Right cardiac atrium (tissue), 5 donors: ENCODE results near the gene SELENOF. TPM values are rescaled to one million over a fixed set of nuclear protein-coding genes. Genes with fewer than 3 reads are reported as not detected.
"Not testable (repeated sequence)": the region's sequence is repeated elsewhere in the genome, so short reads cannot be mapped to it uniquely, and the experiment has no call there.

Experiments used
- ATAC-seq, 2 donors: fragments of 200-7000 bp; cut with Tn5 transposase; one replicate each; pipeline versions ENCODE4 v1.8.0 to v1.9.1; 2020; ENCODE audit warnings: moderate library complexity in 2 of 2, mild to moderate bottlenecking in 1 of 2
- DNase-seq, 3 donors: peaks; one replicate each; pipeline ENCODE4 v3.0.0-alpha.2; 2020
- H3K27ac ChIP-seq: one replicate; pipeline ENCODE4 v1.5.1; 2013; ENCODE audit warnings: mild to moderate bottlenecking, low read length, control low read depth, moderate library complexity
- H3K27me3 ChIP-seq: one replicate; pipeline ENCODE4 v1.6.1; 2013; ENCODE audit not compliant: control insufficient read depth, insufficient read depth
- H3K4me1 ChIP-seq: one replicate; pipeline ENCODE4 v1.6.1; 2013; ENCODE audit warnings: low read length; ENCODE audit not compliant: control insufficient read depth, insufficient read depth
- H3K4me3 ChIP-seq: one replicate; pipeline ENCODE4 v1.5.1; 2013; ENCODE audit warnings: low read length, control low read depth
- H3K9me3 ChIP-seq: one replicate; pipeline ENCODE4 v1.6.1; 2013; ENCODE audit warnings: low read length; ENCODE audit not compliant: control insufficient read depth
- WGBS: extraction: QIAGEN DNeasy Blood & Tissue Kit; methylation state at CpG from one replicate; pipeline ENCODE4 v1.1.7; 2013; 5-methylcytosine and 5-hydroxymethylcytosine counted together
- intact Hi-C, 4 donors: fragments of 100-400 bp; cut with DNase I; formaldehyde crosslinking; loops; one replicate each; pipeline versions ENCODE4 v1.11.0 to v1.14.0; 2022 to 2023
- polyA plus RNA-seq: library from polyadenylated mRNA; stranded (reverse); fragments of 200-250 nt; gene quantifications from one replicate; pipeline ENCODE4 v1.2.3, GENCODE V29; 2013
- total RNA-seq, 4 donors: library from RNA; stranded (reverse); fragmentation: NEBNext Ultra II Directional; extraction: Animal tissue kit (Norgen Biotek cat#: 25700); gene quantifications; one replicate each; pipeline ENCODE4 v1.2.1, GENCODE V29; 2021
- donor health status: healthy with polysubstance abuse.
- donor health status: DM: no; HTN: yes; CAD: no.
- donor health status: DM: no; HTN: no; CAD: no.
- donor health status: DM: no; HTN: yes; CAD: no; lungs with severe emphysema.
- donor health status: DM: yes; HTN: yes; CAD: no.

SELENOF gene
- total and polyA plus RNA-seq, 5 donors: 90.8 to 119 (median 102) TPM

DNA sequence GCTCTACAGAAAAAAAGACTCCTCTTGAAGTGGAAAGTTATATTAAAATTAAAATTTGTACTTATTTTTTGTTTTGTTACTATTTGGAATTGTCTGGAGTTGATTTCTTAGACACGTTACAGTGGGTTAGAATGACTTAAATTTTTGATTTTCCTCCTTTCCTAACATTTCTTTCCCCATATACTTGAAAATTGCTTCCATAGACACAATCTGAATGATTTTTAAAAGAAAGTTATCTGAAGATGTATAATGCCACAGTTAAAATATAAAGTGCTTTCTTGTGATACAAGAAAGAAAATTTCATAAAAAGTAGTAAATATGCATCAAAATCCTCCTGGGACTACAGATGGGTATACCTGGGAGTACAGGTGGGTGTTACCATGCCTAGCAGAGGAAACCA lies 2.8 kb upstream of the SELENOF start:
- Histone ChIP-seq H3K9me3 (no peaks in the 10 kb centered on the region), H3K4me3 (no peak overlapping the region), H3K27me3 (no peaks in the 10 kb centered on the region), H3K27ac (no peak overlapping the region), H3K4me1 (peaks cover 3% of the 10 kb centered on the region)
- intact Hi-C loops: no loop called here
- DNase-seq: no peak
- WGBS: 96% methylated on average over 1 of the region's 1 CpG
- no peak for ATAC-seq

DNA sequence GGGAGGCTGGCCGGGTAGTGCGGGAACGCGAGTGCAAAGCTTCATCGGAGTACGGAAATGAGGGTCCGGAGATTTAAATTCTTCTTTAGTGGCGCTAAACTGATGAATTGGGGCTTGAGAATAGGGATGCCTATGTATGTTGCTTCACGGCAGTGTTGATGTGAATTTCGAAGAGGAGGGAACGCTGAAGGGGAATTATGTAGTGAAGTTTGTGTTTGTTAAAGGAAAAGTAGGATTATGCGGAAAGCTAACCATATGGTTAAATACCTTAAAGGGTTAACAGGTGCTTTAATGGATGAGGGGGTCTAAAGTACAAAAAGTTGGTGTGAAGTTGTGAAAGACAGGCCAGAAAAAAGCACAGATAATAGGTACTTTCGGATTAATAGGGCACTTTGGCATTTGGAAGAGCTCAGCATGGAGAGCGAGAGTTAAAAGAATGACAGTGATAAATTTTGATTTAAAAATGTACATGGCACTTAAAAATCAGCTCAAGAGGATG lies 1.9 kb upstream of the SELENOF start:
- no peaks in the 10 kb centered on the region for H3K27me3 ChIP-seq
- H3K4me1 ChIP-seq: peaks cover 3% of the 10 kb centered on the region
- intact Hi-C loops: no loop called here
- H3K4me3 ChIP-seq: peak overlapping the region; percentile 92
- ATAC-seq (no peak), DNase-seq (no peak)
- WGBS: 5% methylated on average over 14 of the region's 14 CpGs
- no peaks in the 10 kb centered on the region for H3K9me3 ChIP-seq
- H3K27ac ChIP-seq: peak overlapping the region; percentile 93

DNA sequence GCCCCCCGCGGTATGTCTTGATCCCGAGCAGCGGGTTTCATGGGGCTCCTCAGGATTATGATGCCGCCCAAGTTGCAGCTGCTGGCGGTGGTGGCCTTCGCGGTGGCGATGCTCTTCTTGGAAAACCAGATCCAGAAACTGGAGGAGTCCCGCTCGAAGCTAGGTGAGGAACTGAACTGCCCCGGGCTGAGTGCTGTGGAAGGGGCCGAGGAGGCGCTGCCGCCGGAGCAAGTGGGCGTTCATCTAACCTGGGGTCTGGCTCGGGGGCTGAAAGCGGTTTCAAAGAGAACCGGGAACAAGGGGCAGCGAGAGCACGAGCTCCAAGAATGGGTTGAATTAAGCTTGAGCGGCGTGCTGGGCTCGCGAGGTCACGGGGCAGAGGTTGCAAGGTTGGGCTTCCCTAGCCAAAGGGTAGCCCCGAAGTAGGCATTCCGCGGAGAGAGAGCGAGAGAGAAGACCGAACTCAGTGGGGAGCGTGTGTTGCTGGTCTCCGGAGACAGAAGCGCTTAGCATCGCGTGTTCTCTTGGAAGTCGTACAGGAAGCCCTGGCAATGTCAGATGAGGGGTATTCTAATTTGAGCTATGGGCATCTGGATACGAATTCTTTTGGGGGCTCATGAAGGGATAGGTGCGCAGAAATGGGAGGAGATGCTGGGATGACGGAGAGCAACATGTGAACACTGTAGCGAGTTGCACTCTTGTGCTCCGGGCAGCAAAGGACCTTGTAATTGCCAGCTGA lies 1.2 kb upstream of the SELENOF start:
- ATAC-seq (peak; percentile 46 to 47), DNase-seq (peak; percentile 38 to 75 (median 74))
- intact Hi-C loops: no loop called here
- peak overlapping the region; percentile 92 for H3K4me3 ChIP-seq
- no peaks in the 10 kb centered on the region for H3K27me3 ChIP-seq
- peak overlapping the region; percentile 93 for H3K27ac ChIP-seq
- no peaks in the 10 kb centered on the region for H3K9me3 ChIP-seq
- H3K4me1 ChIP-seq: peaks cover 3% of the 10 kb centered on the region
- WGBS: under 1% methylated on average over 43 of the region's 43 CpGs

DNA sequence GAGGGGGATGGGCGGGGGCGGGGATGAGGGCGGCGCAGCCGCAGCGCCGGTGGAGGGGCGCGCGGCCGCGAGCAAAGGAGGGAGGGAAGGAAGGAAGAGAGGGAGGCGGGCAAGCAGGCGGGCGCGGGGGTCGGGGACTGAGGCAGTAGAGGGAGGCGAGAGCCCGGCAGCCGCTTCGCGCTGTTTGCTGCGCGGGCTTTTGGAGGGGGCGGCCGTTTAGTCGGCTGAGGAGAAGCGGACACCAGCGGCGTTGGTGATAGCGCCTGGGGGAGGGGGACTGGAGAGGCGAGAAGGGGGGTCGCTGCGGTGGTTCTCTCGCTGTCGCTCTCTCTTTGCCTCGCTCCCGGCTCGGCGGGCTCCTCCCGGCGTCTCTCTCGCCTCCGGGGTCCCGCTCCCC lies 673 bp upstream of the SELENOF start, which contains the start of gene HS2ST1:
HS2ST1 (plus strand) TSS at position 35 of the 397 bp plus-strand sequence.
- intact Hi-C loops: no loop called here
- no peak for DNase-seq
- H3K4me3 ChIP-seq: peak within 1 kb of the TSS; percentile 93
- ATAC-seq: no peak
- H3K27ac ChIP-seq: peak within 1 kb of the TSS; percentile 98
- H3K9me3 ChIP-seq: no peaks in the 10 kb centered on the region
- under 1% methylated on average over 44 of the region's 45 CpGs for WGBS
- no peaks in the 10 kb centered on the region for H3K27me3 ChIP-seq
- peaks cover 3% of the 10 kb centered on the region for H3K4me1 ChIP-seq

DNA sequence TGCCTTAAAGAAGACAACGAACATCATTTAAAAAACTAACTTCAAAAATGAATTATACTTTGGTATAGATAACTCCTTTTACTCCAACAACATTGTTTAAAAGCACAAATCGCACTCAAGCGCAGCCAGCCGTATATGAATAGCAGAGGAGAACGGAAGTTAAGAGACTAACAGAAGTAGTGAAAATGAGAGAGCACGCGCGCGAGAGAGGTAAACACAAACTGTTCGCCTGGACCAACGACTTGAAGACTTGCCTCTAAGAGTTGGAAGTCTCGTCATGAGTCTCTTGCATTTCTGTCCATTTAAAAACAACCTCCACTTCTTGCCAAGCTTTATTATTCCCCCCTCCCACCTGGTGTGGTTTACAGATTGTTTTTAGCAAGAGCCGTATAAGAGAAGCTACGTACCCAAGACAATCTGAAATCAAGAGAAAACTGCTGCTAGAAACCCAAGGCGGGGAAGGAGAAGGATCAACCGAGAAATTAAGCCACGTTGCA lies 479 bp downstream of the SELENOF start:
- Histone ChIP-seq H3K4me1 (peaks cover 3% of the 10 kb centered on the region), H3K9me3 (no peaks in the 10 kb centered on the region), H3K27me3 (no peaks in the 10 kb centered on the region), H3K27ac (peak overlapping the region; percentile 98), H3K4me3 (peak overlapping the region; percentile 93)
- intact Hi-C loops: no loop called here
- WGBS: under 1% methylated on average over 17 of the region's 17 CpGs
- no peak for ATAC-seq
- no peak for DNase-seq

DNA sequence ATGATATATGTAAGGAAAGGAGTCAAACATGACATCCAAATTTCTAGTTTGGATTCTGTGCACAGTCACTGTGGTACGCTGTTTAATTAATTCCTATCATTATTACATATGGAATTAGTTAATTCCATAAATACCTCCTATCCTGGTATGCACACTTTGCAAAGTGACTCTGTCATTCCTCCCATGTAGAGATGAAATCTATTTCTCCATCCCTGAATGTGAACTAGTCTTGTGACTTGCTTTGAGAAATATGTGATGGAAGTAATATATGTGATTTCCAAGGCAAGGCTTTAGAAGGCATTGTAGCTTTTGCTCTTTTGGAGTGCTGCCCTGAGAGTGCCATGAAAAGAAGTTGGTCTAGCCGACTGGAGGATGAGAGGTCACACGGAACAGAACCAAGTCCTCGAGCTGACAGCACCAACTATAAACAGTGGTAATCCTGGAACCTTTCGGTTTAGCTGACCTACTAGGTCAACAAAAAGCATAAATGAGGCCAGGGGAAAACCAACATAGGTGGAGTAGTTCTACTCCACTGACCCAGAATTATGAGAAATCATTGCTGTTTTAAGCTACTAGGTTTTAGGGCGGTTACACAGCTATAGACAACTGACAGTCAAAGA lies 1.5 kb downstream of the SELENOF start:
- Histone ChIP-seq H3K27ac (no peak overlapping the region), H3K4me1 (peaks cover 3% of the 10 kb centered on the region), H3K27me3 (no peaks in the 10 kb centered on the region), H3K4me3 (peak overlapping the region; percentile 93), H3K9me3 (no peaks in the 10 kb centered on the region)
- WGBS: 51% methylated on average over 6 of the region's 6 CpGs
- intact Hi-C loops: no loop called here
- no peak for DNase-seq
- no peak for ATAC-seq

DNA sequence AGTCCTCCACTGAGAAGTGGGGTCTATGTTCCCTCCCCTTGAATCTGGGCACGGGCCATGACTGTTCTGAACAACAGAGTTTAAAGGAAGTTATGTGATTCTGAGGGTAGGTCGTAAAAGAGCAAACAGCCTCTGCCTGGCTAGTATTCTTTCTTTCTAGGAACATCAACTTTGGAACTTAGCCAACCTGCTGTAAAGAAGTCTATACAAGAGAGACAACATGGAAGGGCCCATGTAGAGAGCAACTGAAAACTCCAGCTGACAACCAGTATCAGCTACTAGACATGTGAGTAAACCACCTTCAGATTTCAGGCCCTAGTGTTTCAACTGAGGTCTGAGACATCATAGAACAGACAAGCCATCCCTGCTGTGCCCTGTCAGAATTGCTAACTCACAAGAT lies 7.5 kb downstream of the SELENOF start:
- intact Hi-C loops: no loop called here
- no peaks in the 10 kb centered on the region for H3K27me3 ChIP-seq
- ATAC-seq (no peak), DNase-seq (no peak)
- WGBS: 30% methylated on average over 2 of the region's 2 CpGs
- no peaks in the 10 kb centered on the region for H3K9me3 ChIP-seq
- no peak overlapping the region for H3K27ac ChIP-seq
- H3K4me3 ChIP-seq: no peak overlapping the region
- no peaks in the 10 kb centered on the region for H3K4me1 ChIP-seq

DNA sequence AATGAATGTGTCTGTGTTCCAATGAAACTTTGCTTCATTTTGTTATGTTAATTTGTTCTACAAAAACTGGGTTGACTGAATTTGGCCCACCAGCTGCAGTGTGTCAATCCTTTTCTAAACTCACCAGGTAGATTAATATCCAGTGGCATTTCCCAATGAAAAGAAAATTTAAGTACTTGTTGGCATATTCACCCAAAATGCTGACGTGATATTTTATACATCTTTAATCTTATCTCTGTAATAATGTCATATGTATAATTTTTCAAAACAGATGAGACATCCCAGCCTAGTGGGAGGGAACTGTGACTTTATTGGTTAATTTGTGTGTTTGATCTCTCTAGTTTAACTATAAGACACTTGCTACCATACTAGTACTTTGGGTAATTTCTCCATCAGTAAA lies 8.1 kb downstream of the SELENOF start:
- intact Hi-C loops: no loop called here
- WGBS: 32% methylated on average over 1 of the region's 1 CpG
- H3K4me3 ChIP-seq: no peak overlapping the region
- no peaks in the 10 kb centered on the region for H3K27me3 ChIP-seq
- H3K4me1 ChIP-seq: no peaks in the 10 kb centered on the region
- no peaks in the 10 kb centered on the region for H3K9me3 ChIP-seq
- H3K27ac ChIP-seq: no peak overlapping the region
- DNase-seq (no peak), ATAC-seq (no peak)

DNA sequence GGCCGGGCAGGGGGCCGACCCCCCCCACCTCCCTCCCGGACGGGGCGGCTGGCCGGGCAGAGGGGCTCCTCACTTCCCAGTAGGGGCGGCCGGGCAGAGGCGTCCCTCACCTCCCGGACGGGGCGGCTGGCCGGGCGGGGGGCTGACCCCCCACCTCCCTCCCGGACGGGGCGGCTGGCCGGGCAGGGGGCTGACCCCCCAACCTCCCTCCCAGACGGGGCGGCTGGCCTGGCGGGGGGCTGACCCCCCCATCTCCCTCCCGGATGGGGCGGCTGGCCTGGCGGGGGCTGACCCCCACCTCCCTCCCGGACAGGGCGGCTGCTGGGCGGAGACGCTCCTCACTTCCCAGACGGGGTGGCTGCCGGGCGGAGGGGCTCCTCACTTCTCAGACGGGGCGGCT lies 14.5 kb downstream of the SELENOF start:
- H3K27ac ChIP-seq, H3K9me3 ChIP-seq, ATAC-seq, H3K4me3 ChIP-seq, intact Hi-C loops, H3K4me1 ChIP-seq, H3K27me3 ChIP-seq: not testable (repeated sequence)
- peak in 1 of 3 donors; percentile 73 for DNase-seq
- WGBS: 97% methylated on average over 28 of the region's 33 CpGs

DNA sequence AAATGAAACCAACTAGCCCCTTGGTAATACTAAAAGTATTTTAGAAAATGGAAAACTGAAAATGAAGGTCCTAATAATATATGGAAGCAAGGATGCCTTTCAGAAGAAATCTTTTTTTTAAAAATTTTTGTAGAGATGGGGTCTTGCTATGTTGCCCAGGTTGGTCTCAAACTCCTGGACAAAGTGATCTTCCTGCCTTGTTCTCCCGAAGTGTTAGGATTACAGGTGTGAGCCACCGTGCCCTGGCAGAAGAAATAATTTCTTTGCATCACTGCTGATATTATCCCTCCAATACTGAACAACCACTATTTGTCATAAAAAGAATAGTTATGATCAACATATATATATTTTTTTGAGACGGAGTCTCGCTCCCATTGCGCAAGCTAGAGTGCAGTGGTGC lies 25.6 kb downstream of the SELENOF start:
- intact Hi-C loops: no loop called here
- Histone ChIP-seq H3K4me3 (no peak overlapping the region), H3K27ac (no peak overlapping the region), H3K9me3 (no peaks in the 10 kb centered on the region), H3K27me3 (no peaks in the 10 kb centered on the region), H3K4me1 (no peaks in the 10 kb centered on the region)
- 99% methylated on average over 5 of the region's 5 CpGs for WGBS
- ATAC-seq (no peak), DNase-seq (no peak)

DNA sequence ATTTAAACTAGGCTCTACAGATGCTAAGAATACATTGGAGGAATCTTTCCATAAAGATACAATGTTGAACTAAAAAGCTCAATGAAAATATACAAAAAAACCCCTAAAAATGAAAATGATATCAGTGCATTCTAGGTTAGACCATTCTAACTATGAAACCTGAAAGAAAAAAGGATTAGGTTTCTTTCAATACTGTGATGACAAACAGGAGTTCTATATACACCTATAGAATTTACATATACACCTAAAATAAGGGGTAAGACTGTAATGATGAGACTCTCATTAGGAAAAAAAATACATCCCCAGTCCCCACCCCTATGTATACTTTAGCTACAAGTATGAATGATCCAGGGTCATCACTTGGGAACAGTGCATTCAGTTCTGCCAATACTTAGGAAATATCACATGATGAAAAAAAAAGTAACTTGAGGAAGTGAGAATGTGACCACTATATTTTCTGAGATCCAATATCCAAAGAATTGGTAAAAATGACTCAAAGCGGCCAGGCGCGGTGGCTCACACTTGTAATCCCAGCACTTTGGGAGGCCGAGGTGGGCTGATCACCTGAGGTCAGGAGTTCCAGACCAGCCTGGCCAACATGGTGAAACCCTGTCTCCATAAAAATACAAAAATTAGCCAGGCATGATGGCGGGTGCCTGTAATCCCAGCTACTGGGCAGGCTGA lies 26.3 kb downstream of the SELENOF start:
- Histone ChIP-seq H3K4me3 (no peak overlapping the region), H3K9me3 (no peaks in the 10 kb centered on the region), H3K27me3 (no peaks in the 10 kb centered on the region), H3K4me1 (no peaks in the 10 kb centered on the region), H3K27ac (no peak overlapping the region)
- intact Hi-C loops: no loop called here
- no peak for DNase-seq
- ATAC-seq: no peak
- WGBS: 98% methylated on average over 5 of the region's 5 CpGs
